ENCODE results near the gene ANXA2.

- TF ChIP-seq, protein P1, sequence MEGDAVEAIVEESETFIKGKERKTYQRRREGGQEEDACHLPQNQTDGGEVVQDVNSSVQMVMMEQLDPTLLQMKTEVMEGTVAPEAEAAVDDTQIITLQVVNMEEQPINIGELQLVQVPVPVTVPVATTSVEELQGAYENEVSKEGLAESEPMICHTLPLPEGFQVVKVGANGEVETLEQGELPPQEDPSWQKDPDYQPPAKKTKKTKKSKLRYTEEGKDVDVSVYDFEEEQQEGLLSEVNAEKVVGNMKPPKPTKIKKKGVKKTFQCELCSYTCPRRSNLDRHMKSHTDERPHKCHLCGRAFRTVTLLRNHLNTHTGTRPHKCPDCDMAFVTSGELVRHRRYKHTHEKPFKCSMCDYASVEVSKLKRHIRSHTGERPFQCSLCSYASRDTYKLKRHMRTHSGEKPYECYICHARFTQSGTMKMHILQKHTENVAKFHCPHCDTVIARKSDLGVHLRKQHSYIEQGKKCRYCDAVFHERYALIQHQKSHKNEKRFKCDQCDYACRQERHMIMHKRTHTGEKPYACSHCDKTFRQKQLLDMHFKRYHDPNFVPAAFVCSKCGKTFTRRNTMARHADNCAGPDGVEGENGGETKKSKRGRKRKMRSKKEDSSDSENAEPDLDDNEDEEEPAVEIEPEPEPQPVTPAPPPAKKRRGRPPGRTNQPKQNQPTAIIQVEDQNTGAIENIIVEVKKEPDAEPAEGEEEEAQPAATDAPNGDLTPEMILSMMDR (conservative IDR thresholded peaks at IDR 0.05; ENCODE audit: low read depth, low read length), result no peak
- TF ChIP-seq EZH2 (IDR thresholded peaks at IDR 0.05; ENCODE audit: borderline replicate concordance, low read depth, low read length, poor library complexity, severe bottlenecking), result no peak
Measured at GRCh38 chr15:60414016-60414682, 16.4 kb upstream of the ANXA2 start.

Measured in A673 (cell line).